ENCODE measurements around the gene NLGN1. TPM values are rescaled to one million over a fixed set of nuclear protein-coding genes. Genes with fewer than 3 reads are reported as not detected.

Gene NLGN1
- total and polyA plus RNA-seq, 9 of the 15 experiments (the other 6 are each of a cell fraction or from before 2014, with no cell fraction given) = under 0.01 to 0.01 TPM; not detected in 7

DNA sequence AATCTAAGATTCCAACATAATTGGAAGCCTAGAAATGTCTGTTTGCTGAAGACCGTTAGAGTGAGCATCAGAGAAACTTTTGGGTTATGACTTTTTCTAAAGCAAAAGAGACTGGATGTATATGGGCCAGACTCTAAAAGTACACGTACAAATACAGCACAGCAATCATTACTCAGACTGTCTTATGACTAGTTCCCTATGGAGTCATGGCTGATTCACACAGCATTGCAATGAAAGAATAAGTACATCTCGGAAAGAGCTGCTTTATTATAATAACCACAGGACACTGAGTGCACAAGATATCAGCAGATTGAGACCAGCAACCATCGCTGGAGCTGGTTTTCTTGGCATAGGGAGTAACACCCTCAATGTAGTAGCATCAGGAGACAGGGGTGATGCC, 618.6 kb downstream of the NLGN1 start:
- FAIRE-seq = no peak
- WGBS (ENCODE audit: insufficient coverage, low coverage, missing lambda C conversion rate) = 0% methylated on average over 4 of the region's 4 CpGs
- intact Hi-C loops (cut with micrococcal nuclease) = no loop called here

More for the DNA sequence above, 618.6 kb downstream of the NLGN1 start:
- H3K36me3 ChIP-seq (ENCODE audit: control insufficient read depth, insufficient read depth, low read length) = no peaks in the 10 kb centered on the region
- H3K27me3 ChIP-seq (ENCODE audit: control insufficient read depth in 2 of 2, insufficient read depth in 2 of 2, low read length in 2 of 2) = no peaks in the 10 kb centered on the region
- H3K9me1 ChIP-seq (ENCODE audit: control insufficient read depth, insufficient read depth, low read length) = no peaks in the 10 kb centered on the region
- H3K4me3 ChIP-seq = no peak overlapping the region
- no peak overlapping the region for H3K4me2 ChIP-seq (ENCODE audit: insufficient read depth, low read length)
- H2AFZ ChIP-seq (ENCODE audit: low read depth, low read length) = no peak overlapping the region
- no peaks in the 10 kb centered on the region for H3K4me1 ChIP-seq (replicated peaks in 1 of 2; ENCODE audit: control insufficient read depth in 2 of 2, insufficient read depth in 2 of 2, low read length in 2 of 2)
- no TSS peak for BruUV-seq (replicated peaks)
- H3K9me3 ChIP-seq (replicated peaks; ENCODE audit: control insufficient read depth, insufficient read depth, low read depth, low read length) = no peaks in the 10 kb centered on the region
- no peaks in the 10 kb centered on the region for H3K79me2 ChIP-seq (ENCODE audit: control insufficient read depth, insufficient read depth, low read length)
- no peak overlapping the region for H3K9ac ChIP-seq (ENCODE audit: insufficient read depth in 1 of 2, low read depth in 2 of 2, low read length in 2 of 2)
- ChIA-PET POLR2A (no interaction called here), CTCF (ENCODE audit: low intra/inter-chr PET ratio) (no interaction called here)
- no peak for TF ChIP-seq NR2C2 (CRISPR knock-in tag; IDR thresholded peaks at IDR 0.05)
- TF ChIP-seq NR2C2 (tag; IDR thresholded peaks at IDR 0.05) = no peak
- TF ChIP-seq, protein P1, sequence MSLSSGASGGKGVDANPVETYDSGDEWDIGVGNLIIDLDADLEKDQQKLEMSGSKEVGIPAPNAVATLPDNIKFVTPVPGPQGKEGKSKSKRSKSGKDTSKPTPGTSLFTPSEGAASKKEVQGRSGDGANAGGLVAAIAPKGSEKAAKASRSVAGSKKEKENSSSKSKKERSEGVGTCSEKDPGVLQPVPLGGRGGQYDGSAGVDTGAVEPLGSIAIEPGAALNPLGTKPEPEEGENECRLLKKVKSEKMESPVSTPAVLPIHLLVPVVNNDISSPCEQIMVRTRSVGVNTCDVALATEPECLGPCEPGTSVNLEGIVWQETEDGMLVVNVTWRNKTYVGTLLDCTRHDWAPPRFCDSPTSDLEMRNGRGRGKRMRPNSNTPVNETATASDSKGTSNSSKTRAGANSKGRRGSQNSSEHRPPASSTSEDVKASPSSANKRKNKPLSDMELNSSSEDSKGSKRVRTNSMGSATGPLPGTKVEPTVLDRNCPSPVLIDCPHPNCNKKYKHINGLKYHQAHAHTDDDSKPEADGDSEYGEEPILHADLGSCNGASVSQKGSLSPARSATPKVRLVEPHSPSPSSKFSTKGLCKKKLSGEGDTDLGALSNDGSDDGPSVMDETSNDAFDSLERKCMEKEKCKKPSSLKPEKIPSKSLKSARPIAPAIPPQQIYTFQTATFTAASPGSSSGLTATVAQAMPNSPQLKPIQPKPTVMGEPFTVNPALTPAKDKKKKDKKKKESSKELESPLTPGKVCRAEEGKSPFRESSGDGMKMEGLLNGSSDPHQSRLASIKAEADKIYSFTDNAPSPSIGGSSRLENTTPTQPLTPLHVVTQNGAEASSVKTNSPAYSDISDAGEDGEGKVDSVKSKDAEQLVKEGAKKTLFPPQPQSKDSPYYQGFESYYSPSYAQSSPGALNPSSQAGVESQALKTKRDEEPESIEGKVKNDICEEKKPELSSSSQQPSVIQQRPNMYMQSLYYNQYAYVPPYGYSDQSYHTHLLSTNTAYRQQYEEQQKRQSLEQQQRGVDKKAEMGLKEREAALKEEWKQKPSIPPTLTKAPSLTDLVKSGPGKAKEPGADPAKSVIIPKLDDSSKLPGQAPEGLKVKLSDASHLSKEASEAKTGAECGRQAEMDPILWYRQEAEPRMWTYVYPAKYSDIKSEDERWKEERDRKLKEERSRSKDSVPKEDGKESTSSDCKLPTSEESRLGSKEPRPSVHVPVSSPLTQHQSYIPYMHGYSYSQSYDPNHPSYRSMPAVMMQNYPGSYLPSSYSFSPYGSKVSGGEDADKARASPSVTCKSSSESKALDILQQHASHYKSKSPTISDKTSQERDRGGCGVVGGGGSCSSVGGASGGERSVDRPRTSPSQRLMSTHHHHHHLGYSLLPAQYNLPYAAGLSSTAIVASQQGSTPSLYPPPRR (CRISPR knock-in tag; IDR thresholded peaks at IDR 0.05; ENCODE audit: borderline replicate concordance) = no peak
- no peak for TF ChIP-seq SMARCE1 (IDR thresholded peaks at IDR 0.05)
- no peak for TF ChIP-seq POLR3A (IDR thresholded peaks at IDR 0.05; ENCODE audit: borderline replicate concordance, extremely low read depth, insufficient read depth, insufficient read length)
- no peak for TF ChIP-seq FOXM1 (IDR thresholded peaks at IDR 0.05; ENCODE audit: low read depth)
- no peak for TF ChIP-seq FOXM1 (CRISPR knock-in tag; IDR thresholded peaks at IDR 0.05; ENCODE audit: low read depth)
- no peak for TF ChIP-seq RUNX1 (IDR thresholded peaks at IDR 0.05; ENCODE audit: low read depth)
- no peak for TF ChIP-seq SETDB1 (IDR thresholded peaks at IDR 0.05; ENCODE audit: low read length)
- no peak for TF ChIP-seq ZNF184 (CRISPR knock-in tag; IDR thresholded peaks at IDR 0.05)
- no peak for TF ChIP-seq HNRNPUL1 (IDR thresholded peaks at IDR 0.05; ENCODE audit: low read length)
- TF ChIP-seq RBM22 (IDR thresholded peaks at IDR 0.05; ENCODE audit: low read depth, low read length, poor library complexity, severe bottlenecking) = no peak
- no peak for TF ChIP-seq CSDE1 (IDR thresholded peaks at IDR 0.05)
- TF ChIP-seq EP300 (IDR thresholded peaks at IDR 0.05; ENCODE audit: low read length) = no peak
- TF ChIP-seq YBX1 (IDR thresholded peaks at IDR 0.05) = no peak
- no peak for TF ChIP-seq SMAD2 (IDR thresholded peaks at IDR 0.05; ENCODE audit: low read depth, low read length)
- no peak for TF ChIP-seq CREB1 (IDR thresholded peaks at IDR 0.05)
- no peak for TF ChIP-seq CREB1 (CRISPR knock-in tag; IDR thresholded peaks at IDR 0.05)
- no peak for TF ChIP-seq PRMT5 (CRISPR knock-in tag; IDR thresholded peaks at IDR 0.05)
- TF ChIP-seq CHD2 (IDR thresholded peaks at IDR 0.05; ENCODE audit: low read depth, low read length) = no peak
- in situ Hi-C loops (cut with MboI) = no loop called here
- H3K27ac ChIP-seq (ENCODE audit: extremely low read depth, low read depth, low read length) = no peak overlapping the region
- H4K20me1 ChIP-seq (replicated peaks; ENCODE audit: control insufficient read depth, insufficient read depth, low read length) = no peaks in the 10 kb centered on the region
- DNase-seq (ENCODE audit: extremely low read depth in 1 of 4, low spot score in 3 of 4) (no peak), ATAC-seq (no peak)
